ENCODE data around the gene PKNOX1. TPM values are rescaled to one million over a fixed set of nuclear protein-coding genes. Genes with fewer than 3 reads are reported as not detected.
A peak's percentile ranks its signal among the peaks of the same experiment; 100 is the strongest.
"Not testable (repeated sequence)": the region's sequence is repeated elsewhere in the genome, so short reads cannot be mapped to it uniquely, and the experiment has no call there.

The PKNOX1 gene
- total RNA-seq, 1 donor from 2014 or later: 6.7 TPM

GRCh38 chr21:42975886-42976608, 1.7 kb downstream of the PKNOX1 start:
- ATAC-seq (ENCODE audit: poor library complexity): no peak
- intact Hi-C loops (cut with DNase I): no loop called here
- no peak for DNase-seq

GRCh38 chr21:42980312-42981213, 6.2 kb downstream of the PKNOX1 start:
- ATAC-seq (ENCODE audit: poor library complexity): peak; percentile 13
- intact Hi-C loops (cut with DNase I): no loop called here
- no peak for DNase-seq

- ATAC-seq (ENCODE audit: poor library complexity): no peak
- no peak for DNase-seq
- intact Hi-C loops (cut with DNase I): no loop called here
Measured at GRCh38 chr21:42981214-42981523, 6.8 kb downstream of the PKNOX1 start.

- DNase-seq (no peak), ATAC-seq (ENCODE audit: poor library complexity) (no peak)
- intact Hi-C loops (cut with DNase I): no loop called here
Measured at GRCh38 chr21:42981862-42982261, 7.5 kb downstream of the PKNOX1 start.

- DNase-seq (no peak), ATAC-seq (ENCODE audit: poor library complexity) (no peak)
- intact Hi-C loops (cut with DNase I): no loop called here
Measured at GRCh38 chr21:42983103-42983502, 8.7 kb downstream of the PKNOX1 start.

- ATAC-seq (ENCODE audit: poor library complexity): no peak
- DNase-seq: no peak
- intact Hi-C loops (cut with DNase I): no loop called here
Measured at GRCh38 chr21:42983869-42984268, 9.5 kb downstream of the PKNOX1 start.

GRCh38 chr21:42986125-42986783, 11.9 kb downstream of the PKNOX1 start:
- DNase-seq: no peak
- intact Hi-C loops (cut with DNase I): no loop called here
- no peak for ATAC-seq (ENCODE audit: poor library complexity)

GRCh38 chr21:42988236-42988965, 14.0 kb downstream of the PKNOX1 start:
- ATAC-seq (ENCODE audit: poor library complexity): no peak
- DNase-seq: no peak
- intact Hi-C loops (cut with DNase I): no loop called here

- DNase-seq; intact Hi-C loops (cut with DNase I): not testable (repeated sequence)
Measured at GRCh38 chr21:42989370-42989769, 15.0 kb downstream of the PKNOX1 start.

GRCh38 chr21:42989816-42990650, 15.7 kb downstream of the PKNOX1 start:
- no peak for ATAC-seq (ENCODE audit: poor library complexity)
- intact Hi-C loops (cut with DNase I): no loop called here

More at GRCh38 chr21:42989370-42989769, 15.0 kb downstream of the PKNOX1 start:
- not testable (repeated sequence) for ATAC-seq (ENCODE audit: poor library complexity)

GRCh38 chr21:42991992-42992740, 17.8 kb downstream of the PKNOX1 start:
- peak; percentile 76 for DNase-seq
- intact Hi-C loops (cut with DNase I): no loop called here
- ATAC-seq (ENCODE audit: poor library complexity): peak; percentile 91

More at GRCh38 chr21:42989816-42990650, 15.7 kb downstream of the PKNOX1 start:
- no peak for DNase-seq

GRCh38 chr21:42993051-42993712, 18.8 kb downstream of the PKNOX1 start:
- no peak for DNase-seq
- intact Hi-C loops (cut with DNase I): no loop called here

GRCh38 chr21:42997053-42997452, 22.7 kb downstream of the PKNOX1 start:
- ATAC-seq (ENCODE audit: poor library complexity) (peak; percentile 84), DNase-seq (peak; percentile 76)
- intact Hi-C loops (cut with DNase I): no loop called here

More at GRCh38 chr21:42993051-42993712, 18.8 kb downstream of the PKNOX1 start:
- ATAC-seq (ENCODE audit: poor library complexity): no peak

- DNase-seq; ATAC-seq (ENCODE audit: poor library complexity); intact Hi-C loops (cut with DNase I): not testable (repeated sequence)
Measured at GRCh38 chr21:42997983-42998382, 23.6 kb downstream of the PKNOX1 start.

GRCh38 chr21:42999152-42999551, 24.8 kb downstream of the PKNOX1 start:
- intact Hi-C loops (cut with DNase I); DNase-seq; ATAC-seq (ENCODE audit: poor library complexity): not testable (repeated sequence)

GRCh38 chr21:43000041-43000440, 25.7 kb downstream of the PKNOX1 start:
- intact Hi-C loops (cut with DNase I); DNase-seq; ATAC-seq (ENCODE audit: poor library complexity): not testable (repeated sequence)

GRCh38 chr21:43001316-43001715, 27.0 kb downstream of the PKNOX1 start:
- ATAC-seq (ENCODE audit: poor library complexity) (peak; percentile 24), DNase-seq (no peak)
- intact Hi-C loops (cut with DNase I): no loop called here

All from Right ventricle myocardium superior (tissue), 1 donor.